ENCODE data around the gene HES1. TPM values are rescaled to one million over a fixed set of nuclear protein-coding genes. Genes with fewer than 3 reads are reported as not detected.
A peak's percentile ranks its signal among the peaks of the same experiment; 100 is the strongest.

Gene HES1
- total RNA-seq, 2 experiments from 2014 or later, result 0.14 TPM; not detected in 1

DNA sequence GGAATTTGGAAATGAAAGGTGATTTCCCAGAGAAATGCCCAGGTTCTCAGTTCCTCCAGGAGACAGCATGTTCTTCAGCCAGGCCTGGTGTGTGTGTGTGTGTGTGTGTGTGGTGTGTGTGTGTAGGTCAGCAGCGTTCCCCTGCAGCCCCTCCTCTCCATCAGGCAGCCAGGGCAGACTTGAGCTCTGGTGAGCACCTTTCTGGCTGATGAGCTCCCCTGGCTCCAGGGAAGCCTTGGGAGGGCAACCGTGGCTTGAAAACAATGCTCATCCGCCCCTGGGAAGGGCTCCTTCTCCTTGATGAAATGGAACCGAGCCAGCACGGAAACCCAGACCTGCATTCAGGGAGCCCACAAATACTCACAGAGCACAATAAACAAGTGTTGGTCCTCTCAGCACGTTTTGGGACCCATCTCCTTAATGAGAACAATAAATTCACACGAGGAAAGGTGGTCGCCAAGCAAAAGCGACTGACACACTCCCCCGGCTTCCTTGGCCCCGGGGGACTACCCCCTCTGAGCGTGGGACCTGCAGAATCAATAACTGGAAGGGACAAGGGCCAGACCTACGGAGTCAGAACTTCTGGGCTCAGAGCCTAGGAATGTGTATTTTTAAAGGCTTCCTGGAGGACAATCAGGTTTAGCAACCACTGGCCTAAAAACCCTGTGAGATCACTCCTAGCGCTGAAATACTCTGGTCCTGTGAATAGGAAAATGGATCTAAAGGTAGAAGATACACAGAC is 38.6 kb upstream of the HES1 start:
- peaks cover 10% of the 10 kb centered on the region for H3K27me3 Mint-ChIP-seq
- H3K4me1 Mint-ChIP-seq, result peaks cover 12% of the 10 kb centered on the region
- H3K9me3 Mint-ChIP-seq, result no peaks in the 10 kb centered on the region
- DNase-seq, result no peak
- H3K4me3 Mint-ChIP-seq, result no peak overlapping the region
- H3K27ac Mint-ChIP-seq, result no peak overlapping the region
- no peaks in the 10 kb centered on the region for H3K36me3 Mint-ChIP-seq

DNA sequence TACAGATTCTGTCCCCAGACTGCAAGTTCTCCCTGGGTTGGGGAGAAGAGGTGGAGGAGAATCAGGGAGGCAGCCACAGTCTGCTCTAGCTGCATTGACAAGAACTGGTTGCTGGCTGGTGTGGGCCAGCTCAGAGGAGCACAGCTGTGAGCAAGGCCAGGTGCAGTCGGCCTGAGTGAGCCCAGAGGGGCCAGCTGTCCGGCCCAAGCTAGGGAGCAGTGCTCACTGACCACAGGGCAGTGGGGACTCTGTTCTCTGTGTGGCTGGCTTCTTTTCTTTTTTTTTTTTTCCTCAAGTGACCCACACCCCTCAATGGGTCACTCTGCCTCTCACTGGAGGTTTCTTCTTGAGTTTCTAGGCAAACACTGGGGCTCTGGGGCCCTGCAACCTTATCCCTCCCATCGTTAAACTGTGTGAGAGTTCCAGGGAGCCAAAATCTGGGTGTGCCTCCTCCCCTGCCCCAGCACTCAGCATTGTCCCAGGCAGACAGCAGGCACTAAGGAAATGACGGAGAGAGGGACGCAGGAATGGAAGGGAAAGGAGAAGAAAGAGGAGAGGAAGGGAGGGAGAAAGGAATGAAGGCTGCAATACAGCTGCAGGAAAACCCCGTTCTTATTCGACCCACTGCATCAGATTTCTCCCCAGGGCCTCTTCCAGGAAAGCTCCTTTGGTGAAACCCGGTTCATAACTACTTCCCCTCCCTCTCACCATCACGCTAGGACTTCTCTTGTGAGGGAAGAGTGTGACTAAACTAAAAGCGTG is 37.7 kb upstream of the HES1 start:
- no peak overlapping the region for H3K27ac Mint-ChIP-seq
- no peak overlapping the region for H3K4me3 Mint-ChIP-seq
- no peak for DNase-seq
- no peaks in the 10 kb centered on the region for H3K36me3 Mint-ChIP-seq
- H3K9me3 Mint-ChIP-seq, result no peaks in the 10 kb centered on the region
- H3K27me3 Mint-ChIP-seq, result peaks cover 11% of the 10 kb centered on the region
- H3K4me1 Mint-ChIP-seq, result peaks cover 15% of the 10 kb centered on the region

DNA sequence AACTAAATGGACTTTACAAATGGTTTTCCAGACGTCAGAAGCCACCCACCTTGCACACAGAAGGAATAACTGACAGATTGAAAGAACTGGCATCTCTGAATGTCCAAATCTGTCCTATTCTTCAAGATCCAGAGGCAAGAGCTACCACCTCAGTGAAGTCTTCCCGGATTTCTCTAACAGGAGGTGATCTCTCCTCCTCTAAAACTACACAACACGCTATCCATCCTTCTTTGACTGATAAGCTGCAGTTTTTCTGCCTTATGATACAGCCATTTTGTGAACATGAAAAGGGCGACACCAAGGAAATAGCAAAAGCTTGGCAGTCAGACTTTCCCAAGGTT is 37.1 kb upstream of the HES1 start:
- Mint-ChIP-seq H3K27me3 (peaks cover 15% of the 10 kb centered on the region), H3K9me3 (no peaks in the 10 kb centered on the region), H3K4me3 (no peak overlapping the region), H3K4me1 (peaks cover 19% of the 10 kb centered on the region), H3K27ac (no peak overlapping the region), H3K36me3 (no peaks in the 10 kb centered on the region)
- DNase-seq, result no peak

DNA sequence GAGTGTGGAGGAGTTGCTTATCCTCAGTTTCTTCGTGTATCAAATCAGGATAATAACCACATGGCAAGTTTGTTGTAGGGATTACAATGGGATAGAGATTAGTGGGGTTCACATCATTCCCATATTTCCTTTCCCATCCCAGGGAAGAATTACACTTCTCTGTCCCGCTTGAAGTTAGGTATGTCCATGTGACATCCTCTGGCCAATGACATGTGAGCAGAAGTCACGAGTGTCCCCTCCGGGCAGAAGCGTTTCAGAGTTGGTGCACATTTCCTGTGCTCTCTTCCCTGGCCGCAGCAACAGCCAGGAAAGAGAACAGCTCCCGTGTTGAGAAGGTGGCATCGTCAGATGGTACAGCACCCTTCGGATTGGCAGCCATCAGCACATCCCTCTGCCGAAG is 36.7 kb upstream of the HES1 start:
- Mint-ChIP-seq H3K9me3 (no peaks in the 10 kb centered on the region), H3K4me3 (no peak overlapping the region), H3K4me1 (peaks cover 19% of the 10 kb centered on the region), H3K36me3 (no peaks in the 10 kb centered on the region), H3K27ac (no peak overlapping the region), H3K27me3 (peaks cover 15% of the 10 kb centered on the region)
- DNase-seq, result no peak

DNA sequence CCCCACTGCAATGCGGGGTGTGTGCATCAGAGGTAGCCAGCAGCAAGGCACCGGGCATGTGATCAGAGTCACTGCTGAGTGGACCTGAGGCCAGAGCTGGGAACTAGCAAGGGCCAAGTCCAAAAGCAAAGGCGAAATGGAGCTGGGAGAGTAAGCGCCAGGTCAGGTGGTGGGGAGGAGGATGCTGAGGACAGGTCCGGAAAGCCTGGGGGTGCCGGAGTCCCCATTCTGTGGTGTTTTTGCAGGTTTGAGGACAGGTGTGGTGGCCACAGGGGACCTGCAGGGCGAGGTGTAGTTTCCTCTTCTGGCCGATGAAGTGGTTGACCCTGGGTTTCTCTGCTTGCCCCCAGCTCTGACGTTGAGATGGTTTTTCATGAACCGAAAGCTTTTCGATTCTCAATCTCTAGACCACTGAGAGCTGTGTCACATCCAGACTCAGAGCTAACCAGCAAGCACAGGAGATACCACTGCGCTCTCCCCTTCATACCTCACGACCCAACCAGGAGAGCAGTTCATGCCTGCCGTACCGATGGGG is 35.0 kb upstream of the HES1 start:
- peaks cover 15% of the 10 kb centered on the region for H3K4me1 Mint-ChIP-seq
- H3K27me3 Mint-ChIP-seq, result peaks cover 23% of the 10 kb centered on the region
- H3K27ac Mint-ChIP-seq, result no peak overlapping the region
- no peaks in the 10 kb centered on the region for H3K36me3 Mint-ChIP-seq
- no peak overlapping the region for H3K4me3 Mint-ChIP-seq
- no peaks in the 10 kb centered on the region for H3K9me3 Mint-ChIP-seq
- DNase-seq, result no peak

DNA sequence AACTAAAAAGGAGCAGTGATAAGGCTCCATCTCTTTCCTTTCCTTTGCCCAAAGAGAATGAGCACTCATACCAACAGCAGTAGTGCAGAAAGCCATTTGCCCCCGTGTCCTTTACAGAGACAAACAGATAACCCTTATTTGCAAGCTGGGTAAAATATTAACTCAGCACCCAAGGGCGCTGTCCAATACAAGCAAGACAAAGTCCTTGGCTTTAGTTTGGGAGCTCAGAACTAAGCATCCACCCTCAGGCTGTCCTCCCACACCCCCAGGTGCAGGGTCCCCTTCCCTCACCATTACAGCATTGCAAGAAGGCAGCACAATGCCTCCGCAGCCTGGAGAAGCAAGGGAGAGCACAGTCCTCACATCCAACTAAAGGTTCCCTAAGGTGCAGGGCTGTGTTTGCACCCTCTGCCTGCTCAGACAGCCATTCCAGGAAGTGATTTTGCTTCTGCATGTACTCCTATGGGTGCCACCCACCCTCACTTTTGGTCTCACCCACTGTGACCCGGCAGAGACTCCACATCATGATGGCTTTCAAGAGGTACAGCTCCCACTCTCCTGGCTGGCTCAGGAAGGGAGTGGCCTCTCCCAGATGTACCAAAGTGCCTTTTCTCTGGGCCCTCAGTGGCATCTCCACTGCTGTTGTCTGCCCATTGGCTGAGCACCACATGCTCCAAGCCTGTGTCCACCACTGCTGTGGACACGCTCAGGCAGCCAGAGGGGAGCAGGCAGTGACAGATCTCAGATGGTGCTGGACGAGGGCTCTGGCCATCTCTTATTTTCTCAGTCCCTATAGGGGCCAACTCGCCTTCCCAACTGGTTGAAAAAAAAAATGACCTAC is 34.1 kb upstream of the HES1 start:
- H3K27ac Mint-ChIP-seq, result no peak overlapping the region
- peaks cover 20% of the 10 kb centered on the region for H3K4me1 Mint-ChIP-seq
- H3K9me3 Mint-ChIP-seq, result no peaks in the 10 kb centered on the region
- H3K27me3 Mint-ChIP-seq, result peaks cover 24% of the 10 kb centered on the region
- H3K4me3 Mint-ChIP-seq, result no peak overlapping the region
- no peak for DNase-seq
- H3K36me3 Mint-ChIP-seq, result no peaks in the 10 kb centered on the region

DNA sequence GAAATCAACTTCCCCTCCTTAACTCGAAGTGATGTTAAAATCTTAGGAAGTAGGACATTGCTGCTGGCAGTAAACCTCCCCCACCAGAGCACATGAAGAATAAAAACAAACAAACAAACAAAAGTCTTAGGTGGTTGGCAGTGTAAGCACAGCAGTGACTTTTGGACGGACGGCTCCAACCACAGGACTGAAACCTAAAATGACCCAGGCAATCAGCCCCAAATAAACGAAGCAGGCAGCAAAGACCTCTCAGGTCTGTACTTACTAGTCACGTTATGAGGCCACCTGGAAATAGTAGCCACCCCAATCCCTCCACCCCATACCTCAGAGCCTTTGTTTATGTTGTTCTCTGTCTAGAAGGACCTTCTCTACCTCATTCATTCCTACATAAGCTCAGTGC is 33.5 kb upstream of the HES1 start:
- no peak for DNase-seq
- no peak overlapping the region for H3K4me3 Mint-ChIP-seq
- H3K27me3 Mint-ChIP-seq, result peaks cover 24% of the 10 kb centered on the region
- no peak overlapping the region for H3K27ac Mint-ChIP-seq
- H3K36me3 Mint-ChIP-seq, result no peaks in the 10 kb centered on the region
- peaks cover 24% of the 10 kb centered on the region for H3K4me1 Mint-ChIP-seq
- no peaks in the 10 kb centered on the region for H3K9me3 Mint-ChIP-seq

DNA sequence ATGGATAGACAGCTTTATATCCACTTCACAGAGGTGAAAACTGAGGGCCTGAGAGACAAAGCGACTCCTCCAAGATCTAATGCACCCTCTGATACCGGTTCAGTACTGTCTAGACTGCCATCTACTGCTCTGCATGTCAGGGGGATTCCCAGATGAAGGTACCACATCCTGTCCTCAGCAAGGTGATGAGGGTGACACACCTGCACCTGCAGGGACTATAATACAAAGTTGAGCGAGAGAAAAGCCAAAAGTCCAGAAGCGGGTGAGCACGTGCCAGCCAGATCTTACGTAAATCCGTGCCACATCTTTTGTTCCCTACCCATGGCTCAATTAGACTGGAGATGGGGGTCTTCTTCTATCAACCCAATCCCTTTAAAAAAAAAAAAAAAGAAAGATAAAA is 32.4 kb upstream of the HES1 start:
- peak; percentile 24 for DNase-seq
- no peak overlapping the region for H3K27ac Mint-ChIP-seq
- no peak overlapping the region for H3K4me3 Mint-ChIP-seq
- peaks cover 22% of the 10 kb centered on the region for H3K4me1 Mint-ChIP-seq
- H3K36me3 Mint-ChIP-seq, result no peaks in the 10 kb centered on the region
- peaks cover 27% of the 10 kb centered on the region for H3K27me3 Mint-ChIP-seq
- H3K9me3 Mint-ChIP-seq, result no peaks in the 10 kb centered on the region

DNA sequence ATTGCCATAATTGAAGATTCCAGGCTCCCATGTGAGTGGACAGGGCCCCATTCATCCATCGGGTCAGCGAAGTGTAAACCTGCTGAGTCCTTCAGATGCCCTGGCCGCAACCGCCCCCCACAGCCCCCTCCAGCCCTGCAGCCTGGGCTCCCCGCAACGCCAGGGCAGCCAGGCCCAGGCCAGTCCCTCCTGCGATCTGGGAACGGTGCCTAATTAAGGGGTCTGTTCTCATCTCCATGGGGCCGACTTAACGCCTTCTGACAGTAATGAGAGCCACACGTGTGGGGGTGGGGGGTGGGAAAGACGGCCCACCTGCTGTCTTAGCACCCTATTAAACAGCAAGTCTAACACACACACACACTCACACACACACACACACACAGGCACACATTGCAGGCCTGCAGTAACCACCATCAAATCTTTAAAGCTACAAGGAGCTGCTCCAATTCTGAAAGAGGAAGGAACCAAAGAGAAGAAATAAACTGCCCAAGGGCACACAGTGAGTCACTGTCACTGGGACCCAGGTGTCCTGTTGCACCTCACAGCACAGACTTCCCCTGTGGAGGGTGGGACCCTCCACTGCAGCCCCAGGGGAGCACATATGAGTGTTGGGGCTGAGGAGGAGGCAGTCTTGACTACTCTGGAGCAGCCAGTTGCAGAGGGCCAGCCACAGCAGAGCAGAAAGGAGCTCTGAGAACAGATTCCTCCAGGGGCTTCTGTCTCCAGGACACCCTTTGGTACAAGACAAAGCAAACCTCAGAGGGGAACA is 31.8 kb upstream of the HES1 start:
- Mint-ChIP-seq H3K27ac (no peak overlapping the region), H3K4me3 (no peak overlapping the region), H3K9me3 (no peaks in the 10 kb centered on the region), H3K36me3 (no peaks in the 10 kb centered on the region), H3K4me1 (peaks cover 17% of the 10 kb centered on the region), H3K27me3 (peaks cover 24% of the 10 kb centered on the region)
- no peak for DNase-seq

DNA sequence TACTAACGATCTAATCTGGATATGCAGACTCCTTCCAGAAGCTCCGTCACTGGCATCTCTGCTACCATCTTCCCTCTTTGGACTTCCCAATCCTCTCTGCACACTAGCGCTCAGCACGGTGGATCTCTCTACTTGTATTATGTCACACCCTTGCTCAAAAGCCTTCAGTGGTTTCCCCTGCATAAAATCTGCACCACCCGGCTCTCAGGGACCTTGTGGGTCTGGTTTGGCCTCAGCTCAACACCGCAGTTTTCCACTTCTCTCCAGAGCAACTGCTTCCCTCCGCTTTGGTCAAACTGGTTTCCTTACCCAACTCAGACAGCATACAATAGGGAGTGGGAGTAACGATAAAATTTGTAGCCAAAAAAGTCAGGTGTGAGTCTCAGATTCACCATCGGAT is 30.7 kb upstream of the HES1 start:
- H3K4me1 Mint-ChIP-seq, result peaks cover 17% of the 10 kb centered on the region
- H3K4me3 Mint-ChIP-seq, result no peak overlapping the region
- no peak for DNase-seq
- no peak overlapping the region for H3K27ac Mint-ChIP-seq
- H3K9me3 Mint-ChIP-seq, result no peaks in the 10 kb centered on the region
- no peaks in the 10 kb centered on the region for H3K36me3 Mint-ChIP-seq
- peaks cover 27% of the 10 kb centered on the region for H3K27me3 Mint-ChIP-seq

DNA sequence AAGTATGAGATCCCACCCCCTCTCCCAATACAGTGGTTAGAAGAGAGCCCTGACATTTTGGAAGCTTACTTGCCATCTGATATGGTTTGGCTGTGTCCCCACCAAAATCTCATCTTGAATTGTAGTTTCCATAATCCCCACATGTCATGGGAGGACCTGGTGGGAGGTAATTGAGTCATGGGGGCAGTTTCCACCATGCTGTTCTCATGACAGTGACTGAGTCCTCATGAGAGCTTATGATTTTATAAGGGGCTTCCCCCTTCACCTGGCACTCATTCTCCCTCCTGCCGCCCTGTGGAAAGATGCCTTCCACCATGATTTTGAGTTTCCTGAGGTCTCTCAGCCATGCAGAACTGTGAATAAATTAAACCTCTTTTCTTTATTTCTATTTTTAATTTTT is 28.8 kb upstream of the HES1 start:
- Mint-ChIP-seq H3K4me1 (peaks cover 17% of the 10 kb centered on the region), H3K4me3 (no peak overlapping the region), H3K9me3 (no peaks in the 10 kb centered on the region), H3K27ac (no peak overlapping the region), H3K36me3 (no peaks in the 10 kb centered on the region), H3K27me3 (peaks cover 27% of the 10 kb centered on the region)
- peak; percentile 34 for DNase-seq

DNA sequence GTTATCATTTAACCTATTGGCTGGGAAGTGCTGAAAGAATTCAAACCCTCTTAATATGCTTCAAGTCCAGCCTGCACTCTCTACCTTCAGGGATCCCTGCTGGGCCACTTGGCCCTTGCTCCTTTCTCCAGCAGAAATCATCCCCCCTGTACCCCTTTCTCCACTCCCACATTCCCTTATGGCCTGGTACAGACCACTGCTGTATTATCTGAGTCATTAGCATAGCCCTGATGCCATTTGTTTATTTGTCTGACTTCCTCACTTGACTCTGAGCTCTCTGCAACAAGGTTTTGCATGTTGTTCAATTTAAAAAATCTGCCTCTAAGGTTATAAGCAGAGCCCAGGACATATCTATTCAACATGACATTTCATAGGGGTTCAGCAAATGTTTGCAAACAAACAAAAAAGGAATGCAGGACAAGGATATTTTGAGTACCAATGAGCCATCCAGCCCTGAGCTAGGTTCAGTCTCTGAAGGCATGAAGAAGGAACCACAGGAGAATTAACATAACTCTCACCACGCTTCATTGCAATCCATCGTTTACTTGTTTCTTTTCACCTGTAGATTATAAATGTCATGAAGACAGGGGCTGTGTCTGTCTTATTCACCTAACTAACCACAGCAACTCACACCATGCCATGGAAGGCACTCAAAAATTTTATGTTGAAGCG is 26.6 kb upstream of the HES1 start:
- no peak overlapping the region for H3K4me3 Mint-ChIP-seq
- peaks cover 11% of the 10 kb centered on the region for H3K4me1 Mint-ChIP-seq
- DNase-seq, result no peak
- H3K27me3 Mint-ChIP-seq, result peaks cover 22% of the 10 kb centered on the region
- no peaks in the 10 kb centered on the region for H3K9me3 Mint-ChIP-seq
- H3K27ac Mint-ChIP-seq, result no peak overlapping the region
- H3K36me3 Mint-ChIP-seq, result no peaks in the 10 kb centered on the region

DNA sequence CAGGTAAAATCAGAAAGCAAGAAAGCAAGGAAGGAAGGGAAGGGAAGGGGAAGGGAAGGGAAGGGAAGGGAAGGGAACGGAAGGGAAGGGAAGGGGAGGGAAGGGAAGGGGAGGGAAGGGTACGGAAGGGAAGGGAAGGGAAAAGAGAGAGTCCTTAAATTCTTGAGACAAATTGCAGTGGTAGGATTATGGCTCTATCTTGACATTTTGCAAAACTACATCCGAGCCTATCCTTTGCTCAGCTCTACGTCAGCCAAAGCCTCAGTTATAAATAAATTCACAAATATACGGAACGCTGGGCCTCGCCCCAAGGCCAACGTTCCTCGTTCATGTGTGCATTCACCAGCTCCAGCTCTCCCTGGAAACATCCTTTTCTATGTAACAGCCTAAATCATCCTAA is 25.5 kb upstream of the HES1 start:
- H3K4me3 Mint-ChIP-seq, result no peak overlapping the region
- peaks cover 18% of the 10 kb centered on the region for H3K27me3 Mint-ChIP-seq
- H3K27ac Mint-ChIP-seq, result no peak overlapping the region
- DNase-seq, result no peak
- no peaks in the 10 kb centered on the region for H3K9me3 Mint-ChIP-seq
- no peaks in the 10 kb centered on the region for H3K36me3 Mint-ChIP-seq
- peaks cover 11% of the 10 kb centered on the region for H3K4me1 Mint-ChIP-seq

DNA sequence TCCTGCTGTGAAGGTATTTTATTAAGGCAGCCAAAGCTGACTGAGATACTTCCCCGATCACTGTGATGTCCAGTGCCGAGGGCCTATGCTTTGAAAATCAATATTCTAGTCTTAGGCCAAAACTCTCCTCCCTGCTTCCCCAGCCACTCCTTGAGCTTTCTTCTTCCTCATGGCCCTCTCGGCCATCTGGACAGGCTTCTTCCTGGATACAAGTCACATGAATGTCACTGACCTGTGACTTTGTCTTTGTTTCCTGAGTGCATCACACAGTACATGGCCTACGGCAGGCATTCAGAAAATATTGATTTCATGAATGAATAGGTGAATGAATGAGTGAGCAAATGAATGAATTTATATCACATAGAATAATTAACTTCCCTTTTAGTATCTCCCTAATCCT is 24.6 kb upstream of the HES1 start:
- Mint-ChIP-seq H3K4me1 (peaks cover 6% of the 10 kb centered on the region), H3K4me3 (no peak overlapping the region), H3K27me3 (peaks cover 12% of the 10 kb centered on the region), H3K36me3 (no peaks in the 10 kb centered on the region), H3K27ac (no peak overlapping the region), H3K9me3 (no peaks in the 10 kb centered on the region)
- no peak for DNase-seq
